Muscle of back (tissue), 11 donors: Measurements from ENCODE around the gene BTBD1. TPM values are rescaled to one million over a fixed set of nuclear protein-coding genes. Genes with fewer than 3 reads are reported as not detected.
"Not testable (repeated sequence)": the region's sequence is repeated elsewhere in the genome, so short reads cannot be mapped to it uniquely, and the experiment has no call there.

Source experiments
- DNase-seq, 3 donors: peaks; one replicate each; pipeline versions ENCODE4 v3.0.0 to v3.0.0-alpha.2; 2013
- polyA plus RNA-seq, 10 donors: library from polyadenylated mRNA; unstranded; fragments of 120-200 nt; gene quantifications; one replicate each; pipeline ENCODE4 v1.2.1, GENCODE V29; 2013; ENCODE audit not compliant: insufficient read length in 10 of 10

Gene BTBD1
- polyA plus RNA-seq, 10 donors, result 85.5 to 146 (median 121) TPM

GRCh38 chr15:83100097-83100646, 33.1 kb upstream of the BTBD1 start:
- DNase-seq, result peak in 1 of 3 donors; percentile 29

- DNase-seq, result no peak
Measured at GRCh38 chr15:83099290-83099689, 32.2 kb upstream of the BTBD1 start.

- DNase-seq, result no peak
Measured at GRCh38 chr15:83098079-83098478, 31.0 kb upstream of the BTBD1 start.

GRCh38 chr15:83094583-83094982, 27.5 kb upstream of the BTBD1 start:
- no peak for DNase-seq

GRCh38 chr15:83092309-83092976, 25.4 kb upstream of the BTBD1 start:
- peak in 1 of 3 donors; percentile 41 for DNase-seq

GRCh38 chr15:83091965-83092308, 24.9 kb upstream of the BTBD1 start:
- DNase-seq, result not testable (repeated sequence)

GRCh38 chr15:83090465-83090864, 23.4 kb upstream of the BTBD1 start:
- DNase-seq, result no peak

GRCh38 chr15:83088876-83089275, 21.8 kb upstream of the BTBD1 start:
- DNase-seq, result no peak

GRCh38 chr15:83087576-83087975, 20.5 kb upstream of the BTBD1 start:
- DNase-seq, result no peak

- DNase-seq, result not testable (repeated sequence)
Measured at GRCh38 chr15:83085864-83086552, 19.0 kb upstream of the BTBD1 start.

- DNase-seq, result not testable (repeated sequence)
Measured at GRCh38 chr15:83085461-83085860, 18.4 kb upstream of the BTBD1 start.

- no peak for DNase-seq
Measured at GRCh38 chr15:83082730-83083386, 15.8 kb upstream of the BTBD1 start.

GRCh38 chr15:83081256-83082014, 14.4 kb upstream of the BTBD1 start:
- no peak for DNase-seq

- no peak for DNase-seq
Measured at GRCh38 chr15:83078712-83079111, 11.7 kb upstream of the BTBD1 start.

GRCh38 chr15:83077491-83078230, 10.6 kb upstream of the BTBD1 start:
- DNase-seq, result no peak

- not testable (repeated sequence) for DNase-seq
Measured at GRCh38 chr15:83069211-83069642, 2.2 kb upstream of the BTBD1 start.

GRCh38 chr15:83068054-83068453, 1.0 kb upstream of the BTBD1 start:
- no peak for DNase-seq

- DNase-seq, result no peak
Measured at GRCh38 chr15:83067638-83067962, 548 bp upstream of the BTBD1 start.

GRCh38 chr15:83066034-83066733, 868 bp downstream of the BTBD1 start:
- DNase-seq, result no peak

GRCh38 chr15:83065431-83065830, 1.6 kb downstream of the BTBD1 start:
- DNase-seq, result no peak

- DNase-seq, result no peak
Measured at GRCh38 chr15:83064859-83065258, 2.2 kb downstream of the BTBD1 start.
